Measurements from ENCODE around the gene EIF5B. TPM values are rescaled to one million over a fixed set of nuclear protein-coding genes. Genes with fewer than 3 reads are reported as not detected.

Gene EIF5B
- polyA plus RNA-seq, 2 of the 4 experiments (the other 2 are of a cell fraction), result 25.0 to 75.4 TPM

DNA sequence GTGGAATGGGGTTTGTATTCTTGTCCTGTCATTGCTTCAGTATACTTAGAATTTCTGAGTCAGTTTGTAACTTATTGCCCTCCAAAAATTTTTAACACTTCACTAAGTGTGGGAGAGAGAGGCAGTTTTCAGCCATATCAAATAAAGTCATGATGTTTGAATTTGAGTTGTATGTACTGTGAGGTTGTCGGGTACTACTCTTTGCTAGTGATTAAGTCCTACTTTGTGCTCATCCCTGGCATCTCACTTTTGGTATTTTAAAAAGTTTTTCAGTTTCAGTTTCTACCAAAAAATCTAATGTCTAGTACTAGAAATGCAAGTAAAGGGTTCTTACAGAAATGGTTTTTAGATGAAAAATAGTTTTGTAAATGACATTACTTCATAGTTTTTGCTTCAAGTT lies 40.7 kb downstream of the EIF5B start:
- CTCF ChIA-PET, result no interaction called here
- TF ChIP-seq NPAS2 (CRISPR knock-in tag; IDR thresholded peaks at IDR 0.05; ENCODE audit: borderline replicate concordance) (no peak), RFX5 (IDR thresholded peaks at IDR 0.05) (no peak), HDAC2 (IDR thresholded peaks at IDR 0.05) (no peak), POLR2AphosphoS2 (conservative IDR thresholded peaks at IDR 0.05; ENCODE audit: low read length) (no peak), HOXB5 (CRISPR knock-in tag; IDR thresholded peaks at IDR 0.05) (no peak), EHF (CRISPR knock-in tag; IDR thresholded peaks at IDR 0.05) (no peak), CEBPB (IDR thresholded peaks at IDR 0.05) (no peak)
- DNase-seq (ENCODE audit: low read depth in 1 of 2, low spot score in 1 of 2) (no peak), ATAC-seq (no peak), FAIRE-seq (no peak)
- WGBS (ENCODE audit: missing lambda C conversion rate), result 89% methylated on average over 1 of the region's 1 CpG
- no peak overlapping the region for H3K27ac ChIP-seq
- H3K4me3 ChIP-seq, result no peak overlapping the region
- no peak overlapping the region for H3K4me2 ChIP-seq
- POLR2A ChIA-PET, result no interaction called here
- no peaks in the 10 kb centered on the region for H3K4me1 ChIP-seq
- H3K9me3 ChIP-seq, result no peaks in the 10 kb centered on the region

DNA sequence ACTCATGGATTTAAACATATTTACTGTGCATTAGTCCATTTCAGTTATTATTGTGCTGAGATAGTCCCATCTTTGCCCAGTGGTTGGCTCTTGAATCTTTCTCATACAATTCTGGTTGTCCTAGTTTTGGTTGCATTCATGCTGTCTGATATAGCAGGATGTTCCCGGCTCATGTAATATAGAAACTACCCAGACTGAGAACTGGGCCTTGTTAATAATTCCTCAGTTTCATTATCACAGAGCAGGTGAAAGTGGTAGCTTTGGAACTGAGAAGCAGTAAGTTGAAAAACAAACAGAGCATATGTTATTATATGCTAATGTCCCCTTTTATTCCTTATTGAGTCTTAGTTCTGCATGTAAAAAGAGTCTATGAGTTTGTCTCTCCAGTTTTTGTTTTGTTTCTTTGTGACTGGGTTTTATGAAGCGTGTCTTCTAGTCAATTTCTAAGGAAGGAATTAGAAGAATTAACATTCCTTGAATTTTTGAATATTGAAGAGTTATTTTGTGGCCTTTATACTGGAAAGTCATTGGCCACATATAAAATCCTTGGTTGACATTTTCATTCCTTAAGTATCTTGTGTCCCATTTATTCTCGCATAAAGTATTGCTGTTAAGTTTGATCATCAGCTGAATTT lies 43.3 kb downstream of the EIF5B start:
- 90% methylated on average over 3 of the region's 3 CpGs for WGBS (ENCODE audit: missing lambda C conversion rate)
- POLR2A ChIA-PET, result no interaction called here
- no peaks in the 10 kb centered on the region for H3K9me3 ChIP-seq

DNA sequence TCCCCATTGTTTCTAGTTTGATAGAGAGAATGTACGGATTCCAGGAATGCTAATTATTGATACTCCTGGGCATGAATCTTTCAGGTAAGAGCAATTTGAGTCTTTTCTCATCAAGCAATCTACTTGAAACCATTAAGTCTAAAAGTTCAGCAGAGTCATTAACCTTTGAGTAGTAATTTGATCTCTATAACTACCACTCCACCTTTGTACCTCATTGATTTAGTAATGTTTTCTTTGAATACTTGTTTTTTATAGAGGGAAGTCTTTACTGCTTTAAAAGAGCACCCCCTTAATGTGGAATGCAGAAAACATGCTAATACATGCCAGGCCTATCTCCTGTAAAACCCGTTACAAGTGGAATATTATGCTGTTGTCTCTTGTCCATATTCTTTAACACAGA lies 45.0 kb downstream of the EIF5B start:
- POLR2A ChIA-PET, result no interaction called here
- H3K27ac ChIP-seq, result no peak overlapping the region

More for the DNA sequence above, 43.3 kb downstream of the EIF5B start:
- DNase-seq (ENCODE audit: low read depth in 1 of 2, low spot score in 1 of 2), result no peak
- Histone ChIP-seq H3K27ac (no peak overlapping the region), H3K4me3 (no peak overlapping the region), H3K4me1 (no peaks in the 10 kb centered on the region), H3K4me2 (no peak overlapping the region)
- CTCF ChIA-PET, result no interaction called here
- ATAC-seq, result no peak
- FAIRE-seq, result no peak
- no peak for TF ChIP-seq ZSCAN20 (CRISPR knock-in tag; IDR thresholded peaks at IDR 0.05)
- no peak for TF ChIP-seq HDAC2 (IDR thresholded peaks at IDR 0.05)
- no peak for TF ChIP-seq MYC (IDR thresholded peaks at IDR 0.05; ENCODE audit: borderline replicate concordance, low read length)
- TF ChIP-seq CBX8 (IDR thresholded peaks at IDR 0.05), result no peak
- TF ChIP-seq EP300 (IDR thresholded peaks at IDR 0.05), result no peak
- TF ChIP-seq, protein P1, sequence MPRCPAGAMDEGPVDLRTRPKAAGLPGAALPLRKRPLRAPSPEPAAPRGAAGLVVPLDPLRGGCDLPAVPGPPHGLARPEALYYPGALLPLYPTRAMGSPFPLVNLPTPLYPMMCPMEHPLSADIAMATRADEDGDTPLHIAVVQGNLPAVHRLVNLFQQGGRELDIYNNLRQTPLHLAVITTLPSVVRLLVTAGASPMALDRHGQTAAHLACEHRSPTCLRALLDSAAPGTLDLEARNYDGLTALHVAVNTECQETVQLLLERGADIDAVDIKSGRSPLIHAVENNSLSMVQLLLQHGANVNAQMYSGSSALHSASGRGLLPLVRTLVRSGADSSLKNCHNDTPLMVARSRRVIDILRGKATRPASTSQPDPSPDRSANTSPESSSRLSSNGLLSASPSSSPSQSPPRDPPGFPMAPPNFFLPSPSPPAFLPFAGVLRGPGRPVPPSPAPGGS (IDR thresholded peaks at IDR 0.05), result no peak
- no peak for TF ChIP-seq CHD4 (IDR thresholded peaks at IDR 0.05; ENCODE audit: borderline replicate concordance)
- TF ChIP-seq TFCP2L1 (CRISPR knock-in tag; IDR thresholded peaks at IDR 0.05), result no peak
- TF ChIP-seq ZC3H11A (IDR thresholded peaks at IDR 0.05), result no peak

More for the DNA sequence above, 45.0 kb downstream of the EIF5B start:
- CTCF ChIA-PET, result interaction anchor here (2.3 kb wide), 1 partner anchor 16 kb away, joined by 9 read pairs; no protein-coding TSS in a partner anchor
- TF ChIP-seq MAZ (IDR thresholded peaks at IDR 0.05; ENCODE audit: borderline replicate concordance, low read depth, low read length), result no peak
- TF ChIP-seq RAD21 (conservative IDR thresholded peaks at IDR 0.05 in 1 of 2, IDR thresholded peaks at IDR 0.05 in 1 of 2), result no peak
- TF ChIP-seq EHF (CRISPR knock-in tag; IDR thresholded peaks at IDR 0.05), result no peak
- no peak for TF ChIP-seq RFX5 (IDR thresholded peaks at IDR 0.05)
- TF ChIP-seq HDAC2 (IDR thresholded peaks at IDR 0.05), result no peak
- TF ChIP-seq, protein P2, sequence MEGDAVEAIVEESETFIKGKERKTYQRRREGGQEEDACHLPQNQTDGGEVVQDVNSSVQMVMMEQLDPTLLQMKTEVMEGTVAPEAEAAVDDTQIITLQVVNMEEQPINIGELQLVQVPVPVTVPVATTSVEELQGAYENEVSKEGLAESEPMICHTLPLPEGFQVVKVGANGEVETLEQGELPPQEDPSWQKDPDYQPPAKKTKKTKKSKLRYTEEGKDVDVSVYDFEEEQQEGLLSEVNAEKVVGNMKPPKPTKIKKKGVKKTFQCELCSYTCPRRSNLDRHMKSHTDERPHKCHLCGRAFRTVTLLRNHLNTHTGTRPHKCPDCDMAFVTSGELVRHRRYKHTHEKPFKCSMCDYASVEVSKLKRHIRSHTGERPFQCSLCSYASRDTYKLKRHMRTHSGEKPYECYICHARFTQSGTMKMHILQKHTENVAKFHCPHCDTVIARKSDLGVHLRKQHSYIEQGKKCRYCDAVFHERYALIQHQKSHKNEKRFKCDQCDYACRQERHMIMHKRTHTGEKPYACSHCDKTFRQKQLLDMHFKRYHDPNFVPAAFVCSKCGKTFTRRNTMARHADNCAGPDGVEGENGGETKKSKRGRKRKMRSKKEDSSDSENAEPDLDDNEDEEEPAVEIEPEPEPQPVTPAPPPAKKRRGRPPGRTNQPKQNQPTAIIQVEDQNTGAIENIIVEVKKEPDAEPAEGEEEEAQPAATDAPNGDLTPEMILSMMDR (IDR thresholded peaks at IDR 0.05), result no peak
- TF ChIP-seq, protein P3, sequence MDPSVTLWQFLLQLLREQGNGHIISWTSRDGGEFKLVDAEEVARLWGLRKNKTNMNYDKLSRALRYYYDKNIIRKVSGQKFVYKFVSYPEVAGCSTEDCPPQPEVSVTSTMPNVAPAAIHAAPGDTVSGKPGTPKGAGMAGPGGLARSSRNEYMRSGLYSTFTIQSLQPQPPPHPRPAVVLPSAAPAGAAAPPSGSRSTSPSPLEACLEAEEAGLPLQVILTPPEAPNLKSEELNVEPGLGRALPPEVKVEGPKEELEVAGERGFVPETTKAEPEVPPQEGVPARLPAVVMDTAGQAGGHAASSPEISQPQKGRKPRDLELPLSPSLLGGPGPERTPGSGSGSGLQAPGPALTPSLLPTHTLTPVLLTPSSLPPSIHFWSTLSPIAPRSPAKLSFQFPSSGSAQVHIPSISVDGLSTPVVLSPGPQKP (IDR thresholded peaks at IDR 0.05; ENCODE audit: low read depth, low read length), result no peak
- no peak for TF ChIP-seq NR3C1 (IDR thresholded peaks at IDR 0.05)
- TF ChIP-seq POLR2A (IDR thresholded peaks at IDR 0.05; ENCODE audit: low read length), result no peak
- no peak for TF ChIP-seq ZFP36 (IDR thresholded peaks at IDR 0.05; ENCODE audit: borderline replicate concordance, partially characterized antibody)
- no peak for TF ChIP-seq FOSL2 (IDR thresholded peaks at IDR 0.05)
- no peak for TF ChIP-seq FOSL2 (CRISPR knock-in tag; IDR thresholded peaks at IDR 0.05)
- TF ChIP-seq, protein P1 (IDR thresholded peaks at IDR 0.05), result no peak
- no peak for TF ChIP-seq JUN (IDR thresholded peaks at IDR 0.05)
- no peak for TF ChIP-seq NFE2L2 (conservative IDR thresholded peaks at IDR 0.05; ENCODE audit: low read length)
- no peak for TF ChIP-seq JUNB (IDR thresholded peaks at IDR 0.05)
- no peak for TF ChIP-seq HOXB13 (CRISPR knock-in tag; IDR thresholded peaks at IDR 0.05; ENCODE audit: low read depth)
- TF ChIP-seq, protein P4, sequence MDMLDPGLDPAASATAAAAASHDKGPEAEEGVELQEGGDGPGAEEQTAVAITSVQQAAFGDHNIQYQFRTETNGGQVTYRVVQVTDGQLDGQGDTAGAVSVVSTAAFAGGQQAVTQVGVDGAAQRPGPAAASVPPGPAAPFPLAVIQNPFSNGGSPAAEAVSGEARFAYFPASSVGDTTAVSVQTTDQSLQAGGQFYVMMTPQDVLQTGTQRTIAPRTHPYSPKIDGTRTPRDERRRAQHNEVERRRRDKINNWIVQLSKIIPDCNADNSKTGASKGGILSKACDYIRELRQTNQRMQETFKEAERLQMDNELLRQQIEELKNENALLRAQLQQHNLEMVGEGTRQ (IDR thresholded peaks at IDR 0.05), result no peak
- TF ChIP-seq HEYL (CRISPR knock-in tag; IDR thresholded peaks at IDR 0.05), result no peak
- DNase-seq (ENCODE audit: low read depth in 1 of 2, low spot score in 1 of 2) (no peak), ATAC-seq (no peak), FAIRE-seq (no peak)
- Histone ChIP-seq H3K4me1 (no peaks in the 10 kb centered on the region), H3K4me3 (no peak overlapping the region), H3K4me2 (no peak overlapping the region), H3K9me3 (no peaks in the 10 kb centered on the region)
- WGBS (ENCODE audit: missing lambda C conversion rate), result 95% methylated on average over 2 of the region's 2 CpGs

All from A549 (cell line).